ENCODE measurements around the gene TANC1. TPM values are rescaled to one million over a fixed set of nuclear protein-coding genes. Genes with fewer than 3 reads are reported as not detected.

TANC1 gene
- total RNA-seq, 6 donors from 2014 or later: 41.6 to 101 (median 75.5) TPM

GRCh38 chr2:158965641-158966040, 2.8 kb upstream of the TANC1 start:
- no peak for DNase-seq
- no peak for ATAC-seq (ENCODE audit: low FRiP score in 2 of 2)

GRCh38 chr2:158966312-158966711, 2.1 kb upstream of the TANC1 start:
- Histone ChIP-seq H3K4me3 (no peak overlapping the region), H3K27me3 (peaks cover 0 to 7% (median 0%) of the 10 kb centered on the region in 4 donors), H3K9me3 (no peaks in the 10 kb centered on the region), H3K36me3 (no peaks in the 10 kb centered on the region), H3K27ac (peak overlapping the region in 1 of 4 donors; percentile 95), H3K4me1 (peaks cover 5 to 28% (median 9%) of the 10 kb centered on the region in 4 donors)
- ATAC-seq (ENCODE audit: low FRiP score in 2 of 2) (no peak), DNase-seq (no peak)
- TF ChIP-seq POLR2AphosphoS5 (IDR thresholded peaks at IDR 0.05) (no peak), POLR2A (IDR thresholded peaks at IDR 0.05) (no peak), EP300 (IDR thresholded peaks at IDR 0.05) (no peak)
- TF ChIP-seq, protein P1, sequence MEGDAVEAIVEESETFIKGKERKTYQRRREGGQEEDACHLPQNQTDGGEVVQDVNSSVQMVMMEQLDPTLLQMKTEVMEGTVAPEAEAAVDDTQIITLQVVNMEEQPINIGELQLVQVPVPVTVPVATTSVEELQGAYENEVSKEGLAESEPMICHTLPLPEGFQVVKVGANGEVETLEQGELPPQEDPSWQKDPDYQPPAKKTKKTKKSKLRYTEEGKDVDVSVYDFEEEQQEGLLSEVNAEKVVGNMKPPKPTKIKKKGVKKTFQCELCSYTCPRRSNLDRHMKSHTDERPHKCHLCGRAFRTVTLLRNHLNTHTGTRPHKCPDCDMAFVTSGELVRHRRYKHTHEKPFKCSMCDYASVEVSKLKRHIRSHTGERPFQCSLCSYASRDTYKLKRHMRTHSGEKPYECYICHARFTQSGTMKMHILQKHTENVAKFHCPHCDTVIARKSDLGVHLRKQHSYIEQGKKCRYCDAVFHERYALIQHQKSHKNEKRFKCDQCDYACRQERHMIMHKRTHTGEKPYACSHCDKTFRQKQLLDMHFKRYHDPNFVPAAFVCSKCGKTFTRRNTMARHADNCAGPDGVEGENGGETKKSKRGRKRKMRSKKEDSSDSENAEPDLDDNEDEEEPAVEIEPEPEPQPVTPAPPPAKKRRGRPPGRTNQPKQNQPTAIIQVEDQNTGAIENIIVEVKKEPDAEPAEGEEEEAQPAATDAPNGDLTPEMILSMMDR (IDR thresholded peaks at IDR 0.05): no peak
- WGBS, 2 donors: 90% methylated on average over 1 of the region's 1 CpG

More at GRCh38 chr2:158965641-158966040, 2.8 kb upstream of the TANC1 start:
- Histone ChIP-seq H3K36me3 (no peaks in the 10 kb centered on the region), H3K27ac (peak overlapping the region in 1 of 4 donors; percentile 21), H3K4me3 (no peak overlapping the region), H3K27me3 (peaks cover 0 to 7% (median 0%) of the 10 kb centered on the region in 4 donors), H3K9me3 (no peaks in the 10 kb centered on the region), H3K4me1 (peaks cover 0 to 22% (median 2%) of the 10 kb centered on the region in 4 donors)
- TF ChIP-seq, protein P1 (IDR thresholded peaks at IDR 0.05): no peak
- TF ChIP-seq EP300 (IDR thresholded peaks at IDR 0.05) (no peak), POLR2A (IDR thresholded peaks at IDR 0.05) (no peak), POLR2AphosphoS5 (IDR thresholded peaks at IDR 0.05) (no peak)
- 81 to 83% methylated on average over 3 of the region's 3 CpGs for WGBS, 2 donors

GRCh38 chr2:158967114-158967730, 1.2 kb upstream of the TANC1 start:
- Histone ChIP-seq H3K36me3 (no peaks in the 10 kb centered on the region), H3K27me3 (peaks cover 0 to 7% (median 0%) of the 10 kb centered on the region in 4 donors), H3K9me3 (no peaks in the 10 kb centered on the region), H3K4me3 (peak overlapping the region in 3 of 4 donors; percentile 69 to 92 (median 72)), H3K4me1 (peaks cover 11 to 37% (median 16%) of the 10 kb centered on the region in 4 donors), H3K27ac (peak overlapping the region; percentile 87 to 96 (median 92))
- WGBS, 2 donors: 59 to 61% methylated on average over 12 of the region's 12 CpGs
- DNase-seq (no peak), ATAC-seq (ENCODE audit: low FRiP score in 2 of 2) (no peak)
- TF ChIP-seq EP300 (IDR thresholded peaks at IDR 0.05): no peak
- TF ChIP-seq, protein P1 (IDR thresholded peaks at IDR 0.05): no peak
- TF ChIP-seq POLR2A (IDR thresholded peaks at IDR 0.05): no peak
- no peak for TF ChIP-seq POLR2AphosphoS5 (IDR thresholded peaks at IDR 0.05)

DNA sequence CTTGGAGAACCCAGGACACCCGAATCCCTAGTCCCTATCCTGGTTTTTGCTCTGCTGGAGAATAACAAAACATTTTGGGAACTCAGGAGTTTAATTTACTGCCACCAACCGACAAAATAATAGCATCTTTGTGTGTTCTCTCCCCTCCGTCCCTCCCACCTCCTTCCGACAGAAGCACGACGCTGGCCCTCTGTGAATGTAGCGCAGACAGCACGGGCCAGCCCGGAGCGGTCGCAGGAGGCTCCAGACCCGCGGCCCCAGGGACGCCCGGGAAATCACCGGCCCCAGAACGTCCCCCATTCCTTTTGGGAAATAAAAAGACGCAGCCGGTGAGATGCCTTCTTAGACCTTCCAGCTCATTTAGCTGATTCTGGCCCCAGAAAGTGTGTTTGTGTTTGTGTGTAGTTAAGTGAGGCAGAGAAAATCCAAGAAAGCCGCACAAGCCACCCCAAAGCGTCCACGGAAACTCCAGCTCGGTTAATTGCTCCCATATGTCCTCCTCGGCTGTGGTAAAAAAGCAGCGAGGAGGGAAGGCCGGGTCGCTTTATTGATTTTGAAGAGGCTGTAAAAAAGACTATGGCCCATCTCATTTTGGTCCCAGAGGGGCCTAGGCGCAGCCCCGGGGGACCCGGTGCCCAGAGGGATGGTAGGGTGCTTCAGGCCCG, 577 bp upstream of the TANC1 start:
- peak overlapping the region; percentile 37 to 92 (median 70) for H3K4me3 ChIP-seq
- no peaks in the 10 kb centered on the region for H3K36me3 ChIP-seq
- H3K27ac ChIP-seq: peak overlapping the region; percentile 87 to 96 (median 92)
- WGBS, 2 donors: 2 to 4% methylated on average over 28 to 31 of the region's 31 CpGs
- ATAC-seq (ENCODE audit: low FRiP score in 2 of 2) (peak in 1 of 2 donors; percentile 63), DNase-seq (peak; percentile 49 to 84)
- TF ChIP-seq, protein P1 (IDR thresholded peaks at IDR 0.05): no peak
- TF ChIP-seq EP300 (IDR thresholded peaks at IDR 0.05) (no peak), POLR2AphosphoS5 (IDR thresholded peaks at IDR 0.05) (no peak), POLR2A (IDR thresholded peaks at IDR 0.05) (no peak)
- peaks cover 0 to 7% (median 0%) of the 10 kb centered on the region in 4 donors for H3K27me3 ChIP-seq
- no peaks in the 10 kb centered on the region for H3K9me3 ChIP-seq
- H3K4me1 ChIP-seq: peaks cover 15 to 43% (median 22%) of the 10 kb centered on the region in 4 donors
